ENCODE results near the gene JAGN1.
"Not testable (repeated sequence)": the region's sequence is repeated elsewhere in the genome, so short reads cannot be mapped to it uniquely, and the experiment has no call there.

Gene JAGN1

DNA sequence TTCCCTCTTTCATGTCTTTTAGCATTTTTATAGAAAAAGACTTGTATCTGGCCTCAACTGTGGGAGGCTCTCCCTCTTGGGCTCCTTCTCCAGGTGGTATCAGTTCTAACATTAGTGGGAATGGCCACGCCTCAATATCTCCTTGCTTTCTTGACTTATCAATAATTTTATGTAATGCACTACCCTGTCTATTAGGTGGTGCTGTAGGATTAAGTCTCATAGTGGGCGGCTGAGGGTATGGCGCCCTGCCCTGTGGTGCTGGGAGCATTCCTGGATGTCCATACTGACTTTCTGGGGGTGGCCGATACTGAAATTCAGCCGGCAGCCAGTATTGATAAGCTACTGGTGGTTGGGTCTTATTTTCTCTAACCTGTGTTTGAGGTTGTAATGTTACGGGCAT is 37.9 kb upstream of the JAGN1 start:
- TF ChIP-seq, protein P1, sequence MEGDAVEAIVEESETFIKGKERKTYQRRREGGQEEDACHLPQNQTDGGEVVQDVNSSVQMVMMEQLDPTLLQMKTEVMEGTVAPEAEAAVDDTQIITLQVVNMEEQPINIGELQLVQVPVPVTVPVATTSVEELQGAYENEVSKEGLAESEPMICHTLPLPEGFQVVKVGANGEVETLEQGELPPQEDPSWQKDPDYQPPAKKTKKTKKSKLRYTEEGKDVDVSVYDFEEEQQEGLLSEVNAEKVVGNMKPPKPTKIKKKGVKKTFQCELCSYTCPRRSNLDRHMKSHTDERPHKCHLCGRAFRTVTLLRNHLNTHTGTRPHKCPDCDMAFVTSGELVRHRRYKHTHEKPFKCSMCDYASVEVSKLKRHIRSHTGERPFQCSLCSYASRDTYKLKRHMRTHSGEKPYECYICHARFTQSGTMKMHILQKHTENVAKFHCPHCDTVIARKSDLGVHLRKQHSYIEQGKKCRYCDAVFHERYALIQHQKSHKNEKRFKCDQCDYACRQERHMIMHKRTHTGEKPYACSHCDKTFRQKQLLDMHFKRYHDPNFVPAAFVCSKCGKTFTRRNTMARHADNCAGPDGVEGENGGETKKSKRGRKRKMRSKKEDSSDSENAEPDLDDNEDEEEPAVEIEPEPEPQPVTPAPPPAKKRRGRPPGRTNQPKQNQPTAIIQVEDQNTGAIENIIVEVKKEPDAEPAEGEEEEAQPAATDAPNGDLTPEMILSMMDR (conservative IDR thresholded peaks at IDR 0.05; ENCODE audit: low read length), result no peak
- DNase-seq (ENCODE audit: low read depth), result no peak
- no peak overlapping the region for H3K4me3 ChIP-seq (ENCODE audit: low read length)

DNA sequence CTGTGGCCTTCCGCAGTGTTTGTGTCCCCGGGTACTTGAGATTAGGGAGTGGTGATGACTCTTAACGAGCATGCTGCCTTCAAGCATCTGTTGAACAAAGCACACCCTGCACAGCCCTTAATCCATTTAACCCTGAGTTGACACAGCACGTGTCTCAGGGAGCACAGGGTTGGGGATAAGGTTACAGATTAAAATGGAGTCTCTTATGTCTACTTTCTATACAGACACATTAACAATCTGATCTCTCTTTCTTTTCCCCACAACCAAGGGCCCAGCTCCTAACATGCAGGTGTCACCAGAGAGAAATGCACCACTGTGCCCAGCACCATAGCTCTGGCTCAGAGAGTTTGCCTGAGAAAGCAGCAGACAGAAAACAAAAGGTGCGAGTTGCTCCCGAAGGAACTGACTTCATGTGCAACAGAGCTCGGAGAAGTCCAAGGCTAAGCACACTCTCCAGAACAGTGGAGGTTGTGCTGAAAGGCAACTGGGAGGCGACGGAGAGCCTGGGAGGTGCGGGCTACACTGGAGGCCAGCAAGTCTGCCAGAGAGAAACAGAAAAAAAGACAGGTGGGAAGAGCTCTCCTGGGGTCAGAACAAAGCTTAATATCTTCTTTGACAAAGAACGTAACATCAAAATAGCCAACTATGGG is 36.0 kb upstream of the JAGN1 start:
- not testable (repeated sequence) for DNase-seq (ENCODE audit: low read depth); H3K4me3 ChIP-seq (ENCODE audit: low read length)

DNA sequence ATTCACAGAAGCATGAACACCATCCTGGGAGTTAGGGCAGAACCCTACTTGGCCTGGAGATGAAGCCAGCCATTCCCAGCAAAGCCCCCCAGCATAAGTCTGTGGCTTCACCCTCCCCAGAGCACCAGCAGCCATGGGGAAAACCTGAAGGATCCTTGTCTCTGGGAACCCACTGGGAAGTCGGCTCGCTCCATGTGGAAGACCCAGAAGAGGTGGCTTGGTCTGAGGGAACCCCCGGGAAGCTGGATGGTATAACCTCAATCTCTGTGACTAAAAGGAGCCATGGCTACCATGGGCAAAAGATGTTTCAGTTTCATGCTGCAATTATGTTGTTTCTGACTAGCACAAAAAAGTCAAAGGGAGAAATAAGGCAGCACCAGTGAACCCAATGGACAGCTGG is 34.8 kb upstream of the JAGN1 start:
- TF ChIP-seq, protein P1 (conservative IDR thresholded peaks at IDR 0.05; ENCODE audit: low read length), result no peak
- no peak for DNase-seq (ENCODE audit: low read depth)
- H3K4me3 ChIP-seq (ENCODE audit: low read length), result no peak overlapping the region

DNA sequence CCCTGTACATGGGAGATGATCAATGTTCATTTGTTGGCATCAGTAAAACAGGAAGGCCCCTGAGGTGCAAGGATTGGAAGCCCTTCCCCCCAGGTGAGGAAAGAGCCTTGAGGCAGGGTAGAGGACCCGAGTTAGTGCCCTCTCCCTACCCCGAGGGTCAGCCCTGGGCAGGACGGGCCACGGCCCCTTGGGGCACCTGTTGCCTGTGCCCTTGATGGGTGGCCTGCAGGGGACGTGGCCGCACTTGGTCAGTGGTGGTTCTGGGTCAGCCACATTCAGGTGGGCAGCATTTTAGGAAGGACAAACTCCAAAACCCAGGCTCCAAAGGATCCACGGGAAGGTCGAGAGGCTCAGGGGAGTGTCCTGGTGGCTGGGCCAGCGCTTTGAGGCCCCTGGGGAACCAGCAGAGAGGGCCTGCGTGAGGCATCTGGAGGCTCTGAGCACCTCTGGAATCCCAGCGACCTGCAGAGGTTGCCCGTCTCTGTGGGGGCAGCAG is 30.8 kb upstream of the JAGN1 start:
- TF ChIP-seq, protein P1 (conservative IDR thresholded peaks at IDR 0.05; ENCODE audit: low read length), result no peak
- no peak for DNase-seq (ENCODE audit: low read depth)
- H3K4me3 ChIP-seq (ENCODE audit: low read length), result no peak overlapping the region

DNA sequence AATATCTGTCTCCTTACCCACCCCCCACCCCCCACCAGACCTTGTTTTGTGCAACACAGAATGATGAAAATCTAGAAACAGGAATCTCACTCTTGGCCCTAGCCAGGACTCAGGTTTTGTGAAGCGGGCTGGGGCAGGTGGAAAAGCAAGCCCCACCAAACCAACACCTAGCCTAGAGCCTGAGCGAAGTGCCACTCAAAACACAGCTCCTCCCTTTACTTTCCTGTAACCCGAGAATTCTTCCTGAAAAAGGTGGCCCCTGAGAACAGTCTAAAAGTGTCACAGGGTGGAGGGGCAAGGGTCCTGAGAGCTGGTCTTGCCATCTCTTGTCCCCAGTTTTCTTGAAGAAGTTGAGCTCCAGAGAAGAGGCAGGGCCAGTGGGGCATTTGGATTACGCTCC is 29.2 kb upstream of the JAGN1 start:
- no peak for DNase-seq (ENCODE audit: low read depth)
- H3K4me3 ChIP-seq (ENCODE audit: low read length), result no peak overlapping the region
- TF ChIP-seq, protein P1 (conservative IDR thresholded peaks at IDR 0.05; ENCODE audit: low read length), result no peak

DNA sequence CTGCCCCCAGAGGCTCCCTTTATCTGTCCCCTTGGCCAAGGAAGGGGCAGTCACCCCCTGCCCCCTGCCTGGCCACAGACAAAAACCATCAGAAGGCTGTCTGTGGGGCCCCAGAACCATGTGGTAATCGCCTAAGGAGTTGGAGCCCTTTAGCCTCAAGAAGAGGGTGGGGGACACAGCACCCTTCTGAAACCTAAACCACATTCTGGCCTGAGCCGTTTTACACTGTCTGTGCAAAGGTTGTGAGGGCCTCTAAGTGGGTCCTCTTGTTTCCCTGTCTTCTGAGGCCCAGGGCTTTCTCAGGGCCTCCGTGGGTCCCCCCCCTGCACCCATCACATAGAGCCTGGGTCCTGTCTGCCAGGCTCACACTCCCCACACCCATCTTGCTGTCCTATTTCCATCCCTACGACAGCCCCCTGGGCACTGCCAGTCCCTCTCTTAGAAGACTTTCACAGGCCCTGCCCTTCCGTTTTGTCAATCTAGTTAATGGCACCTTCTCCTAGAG is 28.7 kb upstream of the JAGN1 start:
- TF ChIP-seq, protein P1 (conservative IDR thresholded peaks at IDR 0.05; ENCODE audit: low read length), result no peak
- H3K4me3 ChIP-seq (ENCODE audit: low read length), result no peak overlapping the region
- DNase-seq (ENCODE audit: low read depth), result no peak

DNA sequence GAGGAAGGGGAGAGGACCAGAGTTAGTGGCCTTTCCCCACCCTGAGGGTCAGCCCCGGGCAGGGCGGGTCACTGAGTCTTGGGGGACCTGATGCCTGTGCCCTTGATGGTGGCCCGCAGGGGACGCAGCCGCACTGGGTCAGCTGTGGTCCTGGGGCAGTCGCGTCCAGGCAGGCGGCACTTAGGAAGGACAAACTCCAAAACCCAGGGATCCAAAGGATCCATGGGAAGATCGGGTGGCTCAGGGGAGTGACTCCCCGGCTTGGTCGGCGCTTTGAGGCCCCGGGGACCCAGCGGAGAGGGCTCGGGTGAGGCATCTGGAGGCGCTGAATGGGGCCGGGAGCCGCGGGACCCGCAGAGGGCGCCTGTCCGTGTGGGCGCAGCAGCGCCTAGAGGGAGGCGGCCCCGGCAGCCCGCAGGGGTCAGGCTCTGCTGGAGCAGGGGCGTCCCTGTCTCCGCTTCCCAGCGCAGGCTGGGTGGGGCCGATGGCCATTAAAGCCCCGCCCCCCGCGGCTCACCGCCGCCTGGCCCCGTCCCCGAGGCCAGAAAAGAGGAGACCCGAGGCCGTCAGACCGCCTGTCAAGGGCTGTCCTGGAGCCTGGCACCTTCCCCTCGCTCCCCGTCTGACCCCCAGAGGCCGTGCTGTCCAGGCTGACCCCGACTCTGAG is 27.9 kb upstream of the JAGN1 start:
- H3K4me3 ChIP-seq (ENCODE audit: low read length), result peak overlapping the region; percentile 38
- TF ChIP-seq, protein P1 (conservative IDR thresholded peaks at IDR 0.05; ENCODE audit: low read length), result peak; percentile 37
- DNase-seq (ENCODE audit: low read depth), result peak; percentile 28
